SK-N-SH (cell line): Measurements from ENCODE around the gene WLS. TPM values are rescaled to one million over a fixed set of nuclear protein-coding genes. Genes with fewer than 3 reads are reported as not detected.

Experiments used
- ELF1 ChIP-seq: IDR thresholded peaks from 2 replicates; pipeline ENCODE4 v1.4.0; 2012
- EP300 ChIP-seq, 2 experiments: IDR thresholded peaks; 2 replicates each; pipeline versions ENCODE4 v1.4.0 to v1.6.1; 2012; ENCODE audit warnings: borderline replicate concordance in 1 of 2, low read depth in 1 of 2, low read length in 1 of 2
- EZH2phosphoT487 ChIP-seq: fragments of 200-600 bp; sonication (generic); IDR thresholded peaks from 2 replicates; pipeline ENCODE4 v1.6.1; 2017; ENCODE audit warnings: low read depth, mixed run types, mild to moderate bottlenecking, antibody characterized with exemption, moderate library complexity, borderline replicate concordance
- FOSL2 ChIP-seq: IDR thresholded peaks from 2 replicates; pipeline ENCODE4 v1.4.0; 2012; ENCODE audit warnings: low read depth, mild to moderate bottlenecking, moderate library complexity, borderline replicate concordance
- FOXJ3 ChIP-seq: sonication (generic); formaldehyde crosslinking; IDR thresholded peaks from 2 replicates; pipeline ENCODE4 v1.5.1; 2020; ENCODE audit warnings: mild to moderate bottlenecking, missing genetic modification reagents
- FOXM1 ChIP-seq: IDR thresholded peaks from 2 replicates; pipeline ENCODE4 v1.4.0; 2012; ENCODE audit warnings: low read depth, mild to moderate bottlenecking
- MEF2A ChIP-seq: IDR thresholded peaks from 2 replicates; pipeline ENCODE4 v1.4.0; 2012; ENCODE audit warnings: low read depth, borderline replicate concordance
- NRF1 ChIP-seq: IDR thresholded peaks from 2 replicates; pipeline ENCODE4 v1.6.1; 2012; ENCODE audit warnings: low read depth, mild to moderate bottlenecking, low read length
- PBX3 ChIP-seq: IDR thresholded peaks from 2 replicates; pipeline ENCODE4; 2012
- POLR2AphosphoS5 ChIP-seq: IDR thresholded peaks from 2 replicates; pipeline ENCODE4 v1.6.1; 2012; ENCODE audit warnings: low read depth, low read length
- RCOR1 ChIP-seq: fragments of 150-350 bp; IDR thresholded peaks from 2 replicates; pipeline ENCODE4 v1.6.1; 2017; ENCODE audit warnings: antibody characterized with exemption, low read length
- REST ChIP-seq: IDR thresholded peaks from 2 replicates; pipeline ENCODE4 v1.6.1; 2012; ENCODE audit warnings: mild to moderate bottlenecking, low read depth, low read length, moderate library complexity
- RXRA ChIP-seq: IDR thresholded peaks from 2 replicates; pipeline ENCODE4 v1.4.0; 2012; ENCODE audit warnings: low read depth, mild to moderate bottlenecking, borderline replicate concordance
- SIN3A ChIP-seq: IDR thresholded peaks from 2 replicates; pipeline ENCODE4 v1.6.1; 2012; ENCODE audit warnings: low read depth, mild to moderate bottlenecking, low read length, moderate library complexity, borderline replicate concordance
- SMC3 ChIP-seq: IDR thresholded peaks from 2 replicates; pipeline ENCODE4 v1.6.1; 2012; ENCODE audit warnings: low read depth, low read length, improper control_type of control experiment
- TAF1 ChIP-seq: IDR thresholded peaks from 2 replicates; pipeline ENCODE4 v1.6.1; 2012; ENCODE audit warnings: low read depth, mild to moderate bottlenecking, low read length, moderate library complexity, borderline replicate concordance
- TCF12 ChIP-seq: IDR thresholded peaks from 2 replicates; pipeline ENCODE4 v1.4.0; 2012
- TEAD4 ChIP-seq: IDR thresholded peaks from 2 replicates; pipeline ENCODE4 v1.4.0; 2012; ENCODE audit warnings: mild to moderate bottlenecking, borderline replicate concordance; ENCODE audit not compliant: insufficient read depth
- polyA plus RNA-seq, 3 experiments: library from polyadenylated mRNA; depleted of rRNA; stranded (reverse); fragments of >200 nt; gene quantifications; 2 replicates each; pipeline ENCODE4 v1.2.3, GENCODE V29; 2012
- TF ChIP-seq, protein P1 (sequence below): IDR thresholded peaks from 2 replicates; pipeline ENCODE4 v1.4.0; 2012; ENCODE audit warnings: low read depth
- TF ChIP-seq, protein P2 (sequence below): fragments of 150-350 bp; IDR thresholded peaks from 2 replicates; pipeline ENCODE4 v1.6.1; 2017; ENCODE audit warnings: antibody characterized with exemption, low read length, low read depth, borderline replicate concordance
- TF ChIP-seq, protein P3 (sequence below): IDR thresholded peaks from 2 replicates; pipeline ENCODE4 v1.4.0; 2012; ENCODE audit warnings: low read depth, borderline replicate concordance

The WLS gene
- polyA plus RNA-seq, 1 of the 3 experiments (the other 2 are of a cell fraction) = 69.0 TPM

- TF ChIP-seq FOSL2 = 0 out of 2 replicates have a peak, but pooled peaks have one; percentile 22
- TF ChIP-seq EP300 (IDR thresholded peaks at IDR 0.05; ENCODE audit: borderline replicate concordance in 1 of 2, low read depth in 1 of 2, low read length in 1 of 2) = no peak
- TF ChIP-seq, protein P1, sequence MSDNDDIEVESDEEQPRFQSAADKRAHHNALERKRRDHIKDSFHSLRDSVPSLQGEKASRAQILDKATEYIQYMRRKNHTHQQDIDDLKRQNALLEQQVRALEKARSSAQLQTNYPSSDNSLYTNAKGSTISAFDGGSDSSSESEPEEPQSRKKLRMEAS = no peak
- TF ChIP-seq MEF2A = no peak
- no peak for TF ChIP-seq REST
- no peak for TF ChIP-seq TAF1
- TF ChIP-seq, protein P2, sequence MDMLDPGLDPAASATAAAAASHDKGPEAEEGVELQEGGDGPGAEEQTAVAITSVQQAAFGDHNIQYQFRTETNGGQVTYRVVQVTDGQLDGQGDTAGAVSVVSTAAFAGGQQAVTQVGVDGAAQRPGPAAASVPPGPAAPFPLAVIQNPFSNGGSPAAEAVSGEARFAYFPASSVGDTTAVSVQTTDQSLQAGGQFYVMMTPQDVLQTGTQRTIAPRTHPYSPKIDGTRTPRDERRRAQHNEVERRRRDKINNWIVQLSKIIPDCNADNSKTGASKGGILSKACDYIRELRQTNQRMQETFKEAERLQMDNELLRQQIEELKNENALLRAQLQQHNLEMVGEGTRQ = no peak
- no peak for TF ChIP-seq PBX3
- TF ChIP-seq ELF1 = no peak
- TF ChIP-seq POLR2AphosphoS5 = no peak
- TF ChIP-seq, protein P3, sequence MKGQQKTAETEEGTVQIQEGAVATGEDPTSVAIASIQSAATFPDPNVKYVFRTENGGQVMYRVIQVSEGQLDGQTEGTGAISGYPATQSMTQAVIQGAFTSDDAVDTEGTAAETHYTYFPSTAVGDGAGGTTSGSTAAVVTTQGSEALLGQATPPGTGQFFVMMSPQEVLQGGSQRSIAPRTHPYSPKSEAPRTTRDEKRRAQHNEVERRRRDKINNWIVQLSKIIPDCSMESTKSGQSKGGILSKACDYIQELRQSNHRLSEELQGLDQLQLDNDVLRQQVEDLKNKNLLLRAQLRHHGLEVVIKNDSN = no peak
- no peak for TF ChIP-seq FOXJ3 (CRISPR knock-in tag)
- TF ChIP-seq TEAD4 = no peak
- peak; percentile 30; the same call in 1 of the 2 replicates for TF ChIP-seq TCF12
- no peak for TF ChIP-seq RXRA
- TF ChIP-seq SIN3A = no peak
- no peak for TF ChIP-seq NRF1
- TF ChIP-seq EZH2phosphoT487 = no peak
- TF ChIP-seq SMC3 = no peak
- no peak for TF ChIP-seq RCOR1
- TF ChIP-seq FOXM1 = no peak
Observed at GRCh38 chr1:68206848-68207689, 25.3 kb downstream of the WLS start (continued).
